Epithelial cell of esophagus (primary cell): ENCODE results near the gene NKIRAS1.

Experiments
- DNase-seq: peaks from one replicate; pipeline ENCODE4 v3.0.0; 2010; ENCODE audit warnings: low read depth
- H3K4me3 ChIP-seq: 2 replicates; pipeline ENCODE4 v1.5.1; 2011; ENCODE audit warnings: mild to moderate bottlenecking, low read length, control low read depth
- TF ChIP-seq, protein P1 (sequence below): IDR thresholded peaks from 2 replicates; pipeline ENCODE4 v1.5.1; 2011; ENCODE audit warnings: low read depth, mild to moderate bottlenecking, low read length, control low read depth, inconsistent platforms; ENCODE audit not compliant: insufficient read depth; ENCODE audit errors: missing control alignments

NKIRAS1 gene

DNA sequence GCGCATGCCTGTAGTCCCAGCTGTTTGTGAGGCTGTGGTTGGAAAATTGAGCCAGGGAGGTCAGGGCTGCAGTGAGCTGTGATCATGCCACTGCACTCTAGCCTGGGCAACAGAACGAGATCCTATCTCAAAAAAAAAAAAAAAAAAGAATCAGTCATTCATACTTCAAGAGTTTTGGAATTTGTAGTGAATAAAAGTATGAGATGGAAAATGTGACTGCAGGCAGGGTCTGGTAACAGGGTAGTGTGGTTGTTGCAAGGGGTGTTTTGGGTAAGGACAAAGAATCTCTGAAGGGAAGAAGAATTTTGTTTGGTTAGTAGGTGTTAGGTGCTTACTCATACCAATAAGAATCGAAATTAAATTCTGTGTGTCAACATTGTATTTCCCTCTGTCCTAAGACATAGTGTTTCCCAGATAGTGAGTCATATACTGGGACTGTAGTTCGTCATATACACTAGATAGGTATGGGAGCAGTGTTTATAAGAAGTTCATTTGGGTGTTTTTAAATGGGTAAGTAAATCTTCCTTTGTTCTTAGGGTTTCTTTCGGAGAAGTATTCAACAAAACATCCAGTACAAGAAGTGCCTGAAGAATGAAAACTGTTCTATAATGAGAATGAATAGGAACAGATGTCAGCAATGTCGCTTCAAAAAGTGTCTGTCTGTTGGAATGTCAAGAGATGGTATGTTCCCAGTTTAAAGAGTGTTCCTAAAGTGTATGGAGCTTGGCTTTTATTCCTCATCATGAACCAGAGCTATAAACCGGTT lies 42.5 kb upstream of the NKIRAS1 start:
- DNase-seq: peak; percentile 93
- H3K4me3 ChIP-seq: no peak overlapping the region
- TF ChIP-seq, protein P1, sequence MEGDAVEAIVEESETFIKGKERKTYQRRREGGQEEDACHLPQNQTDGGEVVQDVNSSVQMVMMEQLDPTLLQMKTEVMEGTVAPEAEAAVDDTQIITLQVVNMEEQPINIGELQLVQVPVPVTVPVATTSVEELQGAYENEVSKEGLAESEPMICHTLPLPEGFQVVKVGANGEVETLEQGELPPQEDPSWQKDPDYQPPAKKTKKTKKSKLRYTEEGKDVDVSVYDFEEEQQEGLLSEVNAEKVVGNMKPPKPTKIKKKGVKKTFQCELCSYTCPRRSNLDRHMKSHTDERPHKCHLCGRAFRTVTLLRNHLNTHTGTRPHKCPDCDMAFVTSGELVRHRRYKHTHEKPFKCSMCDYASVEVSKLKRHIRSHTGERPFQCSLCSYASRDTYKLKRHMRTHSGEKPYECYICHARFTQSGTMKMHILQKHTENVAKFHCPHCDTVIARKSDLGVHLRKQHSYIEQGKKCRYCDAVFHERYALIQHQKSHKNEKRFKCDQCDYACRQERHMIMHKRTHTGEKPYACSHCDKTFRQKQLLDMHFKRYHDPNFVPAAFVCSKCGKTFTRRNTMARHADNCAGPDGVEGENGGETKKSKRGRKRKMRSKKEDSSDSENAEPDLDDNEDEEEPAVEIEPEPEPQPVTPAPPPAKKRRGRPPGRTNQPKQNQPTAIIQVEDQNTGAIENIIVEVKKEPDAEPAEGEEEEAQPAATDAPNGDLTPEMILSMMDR: no peak

DNA sequence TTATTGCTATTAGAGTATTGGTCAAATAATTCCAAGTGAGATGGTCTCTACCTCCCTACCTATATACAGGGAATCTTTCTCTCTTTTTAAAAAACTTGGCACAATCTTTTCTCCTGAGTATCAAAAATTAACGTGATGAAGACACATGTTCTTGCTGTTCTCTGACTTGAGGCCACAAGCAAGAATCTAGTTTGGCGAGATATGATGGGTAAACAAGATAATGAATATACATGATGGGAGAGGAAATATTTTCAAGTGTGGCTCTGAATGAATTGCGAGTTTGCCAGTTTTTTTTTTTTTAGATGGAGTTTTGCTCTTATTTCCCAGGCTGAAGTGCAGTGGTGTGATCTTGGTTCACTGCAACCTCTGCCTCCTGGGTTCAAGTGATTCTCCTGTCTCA lies 39.9 kb upstream of the NKIRAS1 start:
- TF ChIP-seq, protein P1: no peak
- DNase-seq: no peak
- no peak overlapping the region for H3K4me3 ChIP-seq

DNA sequence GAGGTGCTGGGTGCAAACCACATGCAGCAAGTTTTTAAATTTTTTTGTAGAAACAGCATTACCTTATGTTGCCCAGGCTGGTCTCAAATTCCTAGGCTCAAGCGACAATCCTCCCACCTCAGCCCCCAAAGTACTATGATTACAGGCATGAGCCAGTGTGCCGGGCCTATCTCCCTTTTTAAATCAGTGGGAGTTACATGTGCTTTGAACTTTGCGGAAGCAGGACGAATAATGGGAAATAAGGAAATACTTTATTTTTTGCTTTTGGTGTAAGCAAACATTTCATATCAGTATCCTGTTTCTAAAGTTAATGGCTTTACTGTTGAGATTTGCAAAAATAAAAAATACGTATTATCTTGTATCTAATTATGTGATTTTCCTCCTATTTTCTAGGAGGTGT lies 37.4 kb upstream of the NKIRAS1 start:
- no peak overlapping the region for H3K4me3 ChIP-seq
- DNase-seq: no peak
- TF ChIP-seq, protein P1: no peak

DNA sequence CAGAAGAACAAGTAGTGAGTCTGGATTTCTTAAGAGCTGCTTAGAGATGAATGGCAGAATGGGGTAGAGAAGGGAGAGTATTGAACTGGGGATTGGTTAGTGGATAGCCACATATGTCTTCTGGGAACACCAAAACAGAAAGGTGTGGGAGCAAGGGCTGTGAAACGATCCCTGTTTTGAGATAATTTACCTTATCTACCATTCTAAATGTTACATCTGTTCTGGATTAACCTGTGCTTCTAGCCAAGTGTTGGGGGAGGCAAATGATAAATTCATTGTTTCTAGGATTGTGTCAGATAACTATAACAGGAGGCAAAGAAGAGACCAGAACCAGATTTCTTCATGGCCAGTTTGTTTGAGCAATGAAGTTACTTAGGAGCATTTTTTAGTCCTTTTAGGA lies 36.7 kb upstream of the NKIRAS1 start:
- TF ChIP-seq, protein P1: no peak
- DNase-seq: no peak
- no peak overlapping the region for H3K4me3 ChIP-seq

DNA sequence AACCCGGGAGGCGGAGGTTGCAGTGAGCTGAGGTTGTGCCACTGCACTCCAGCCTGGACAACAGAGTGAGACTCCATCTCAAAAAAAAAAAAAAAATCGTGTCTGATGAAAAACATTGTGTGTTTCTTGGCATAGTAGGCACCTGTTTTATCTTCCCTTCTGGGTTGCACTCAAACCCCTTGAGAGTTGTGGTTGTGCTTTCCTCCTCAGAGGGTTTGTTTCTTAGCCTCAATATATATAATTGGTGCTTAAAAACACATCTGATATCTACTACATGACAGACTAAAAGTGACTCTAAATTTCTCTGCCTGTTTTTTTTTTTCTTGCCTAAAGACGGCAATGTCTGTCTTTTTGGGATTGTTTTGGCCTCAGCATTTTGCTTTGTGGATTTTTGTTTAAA lies 35.9 kb upstream of the NKIRAS1 start:
- DNase-seq: no peak
- TF ChIP-seq, protein P1: no peak
- no peak overlapping the region for H3K4me3 ChIP-seq

DNA sequence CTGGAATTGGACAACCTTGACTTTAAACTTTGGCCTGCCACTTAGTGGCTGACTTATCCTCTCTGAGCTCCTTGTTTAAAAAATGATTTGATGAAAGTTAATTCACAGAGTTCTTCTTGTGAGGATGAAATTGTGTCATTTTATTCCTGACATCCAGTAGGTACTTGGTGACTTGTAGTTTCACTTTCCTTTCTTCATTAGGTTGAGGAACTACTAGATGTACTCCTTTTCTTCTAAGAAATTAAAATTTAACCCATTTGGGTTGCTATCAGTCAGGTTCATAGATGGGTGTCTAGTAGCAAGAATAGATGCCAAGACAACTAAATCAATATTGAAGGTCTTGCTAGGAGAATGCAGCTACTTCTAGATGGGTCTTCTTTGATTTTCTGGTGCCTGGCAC lies 33.5 kb upstream of the NKIRAS1 start:
- TF ChIP-seq, protein P1: no peak
- no peak overlapping the region for H3K4me3 ChIP-seq
- DNase-seq: no peak

DNA sequence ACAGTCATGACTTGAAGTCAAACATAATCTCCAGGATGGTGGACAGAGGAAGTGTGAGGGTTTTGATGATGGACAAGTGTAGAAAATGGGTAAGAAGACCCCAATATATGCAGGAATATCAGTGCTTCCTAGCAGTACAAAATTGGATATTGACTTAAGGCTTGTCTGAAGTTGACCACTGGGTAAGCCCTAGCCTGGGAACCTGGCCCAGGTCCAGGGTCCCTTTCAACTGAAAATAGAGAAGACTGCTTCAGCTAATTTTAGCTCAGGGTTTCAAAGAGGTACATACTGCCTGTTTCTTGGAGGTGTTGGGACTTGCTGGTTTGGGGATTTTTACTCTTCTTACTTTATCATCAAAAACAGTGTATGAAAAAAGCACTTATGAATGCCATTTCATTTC lies 33.0 kb upstream of the NKIRAS1 start:
- TF ChIP-seq, protein P1: no peak
- DNase-seq: no peak
- no peak overlapping the region for H3K4me3 ChIP-seq
